ENCODE measurements around the gene CTTNBP2.

CTTNBP2 gene

GRCh38 chr7:117841611-117842010 lies 31.6 kb downstream of the CTTNBP2 start:
- Histone ChIP-seq H2AFZ (ENCODE audit: low read depth, low read length, severe bottlenecking) (no peak overlapping the region), H3K79me2 (ENCODE audit: insufficient read depth, low read length) (no peaks in the 10 kb centered on the region), H3K9me2 (replicated peaks; ENCODE audit: insufficient read depth, low read length) (no peaks in the 10 kb centered on the region), H3K4me2 (ENCODE audit: low read depth, low read length, poor library complexity, severe bottlenecking) (no peak overlapping the region), H3K27ac (ENCODE audit: low read depth, low read length) (no peak overlapping the region), H3K36me3 (ENCODE audit: low read length) (no peaks in the 10 kb centered on the region), H3K9ac (ENCODE audit: low read length) (no peak overlapping the region), H4K20me1 (ENCODE audit: low read depth, low read length) (no peaks in the 10 kb centered on the region), H3K9me3 (ENCODE audit: insufficient read depth, low read length) (no peaks in the 10 kb centered on the region), H3F3A (ENCODE audit: insufficient read depth) (no peaks in the 10 kb centered on the region), H3K4me3 (ENCODE audit: insufficient read depth, low read length, poor library complexity, severe bottlenecking) (no peak overlapping the region), H3K27me3 (ENCODE audit: low read length) (0 out of 2 replicates have a peak, but pooled peaks cover 2% of the 10 kb centered on the region)
- no peak for TF ChIP-seq CTCF (IDR thresholded peaks at IDR 0.05; ENCODE audit: insufficient read depth, low read length, poor library complexity, severe bottlenecking)
- no peak for TF ChIP-seq EZH2phosphoT487 (conservative IDR thresholded peaks at IDR 0.05; ENCODE audit: low read length)

- H3K9me2 ChIP-seq (replicated peaks; ENCODE audit: insufficient read depth, low read length), result no peaks in the 10 kb centered on the region
- TF ChIP-seq CTCF (IDR thresholded peaks at IDR 0.05; ENCODE audit: insufficient read depth, low read length, poor library complexity, severe bottlenecking) (no peak), EZH2phosphoT487 (conservative IDR thresholded peaks at IDR 0.05; ENCODE audit: low read length) (no peak)
- no peaks in the 10 kb centered on the region for H3K36me3 ChIP-seq (ENCODE audit: low read length)
- H3K27ac ChIP-seq (ENCODE audit: low read depth, low read length), result no peak overlapping the region
- H3K9me3 ChIP-seq (ENCODE audit: insufficient read depth, low read length), result no peaks in the 10 kb centered on the region
- H3K79me2 ChIP-seq (ENCODE audit: insufficient read depth, low read length), result no peaks in the 10 kb centered on the region
- H3F3A ChIP-seq (ENCODE audit: insufficient read depth), result no peaks in the 10 kb centered on the region
- H2AFZ ChIP-seq (ENCODE audit: low read depth, low read length, severe bottlenecking), result no peak overlapping the region
- no peak overlapping the region for H3K4me2 ChIP-seq (ENCODE audit: low read depth, low read length, poor library complexity, severe bottlenecking)
- H3K9ac ChIP-seq (ENCODE audit: low read length), result no peak overlapping the region
- H3K4me3 ChIP-seq (ENCODE audit: insufficient read depth, low read length, poor library complexity, severe bottlenecking), result no peak overlapping the region
- 0 out of 2 replicates have a peak, but pooled peaks cover 2% of the 10 kb centered on the region for H3K27me3 ChIP-seq (ENCODE audit: low read length)
- H4K20me1 ChIP-seq (ENCODE audit: low read depth, low read length), result no peaks in the 10 kb centered on the region
These were observed 32.2 kb downstream of the CTTNBP2 start for GRCh38 chr7:117841011-117841410.

- H3F3A ChIP-seq (ENCODE audit: insufficient read depth), result no peaks in the 10 kb centered on the region
- H4K20me1 ChIP-seq (ENCODE audit: low read depth, low read length), result no peaks in the 10 kb centered on the region
- TF ChIP-seq CTCF (IDR thresholded peaks at IDR 0.05; ENCODE audit: insufficient read depth, low read length, poor library complexity, severe bottlenecking), result no peak
- TF ChIP-seq EZH2phosphoT487 (conservative IDR thresholded peaks at IDR 0.05; ENCODE audit: low read length), result no peak
- 0 out of 2 replicates have a peak, but pooled peaks cover 2% of the 10 kb centered on the region for H3K27me3 ChIP-seq (ENCODE audit: low read length)
- H3K4me3 ChIP-seq (ENCODE audit: insufficient read depth, low read length, poor library complexity, severe bottlenecking), result no peak overlapping the region
- H3K79me2 ChIP-seq (ENCODE audit: insufficient read depth, low read length), result no peaks in the 10 kb centered on the region
- H3K36me3 ChIP-seq (ENCODE audit: low read length), result no peaks in the 10 kb centered on the region
- no peaks in the 10 kb centered on the region for H3K9me2 ChIP-seq (replicated peaks; ENCODE audit: insufficient read depth, low read length)
- H3K9ac ChIP-seq (ENCODE audit: low read length), result no peak overlapping the region
- no peak overlapping the region for H2AFZ ChIP-seq (ENCODE audit: low read depth, low read length, severe bottlenecking)
- H3K9me3 ChIP-seq (ENCODE audit: insufficient read depth, low read length), result no peaks in the 10 kb centered on the region
- H3K27ac ChIP-seq (ENCODE audit: low read depth, low read length), result no peak overlapping the region
- H3K4me2 ChIP-seq (ENCODE audit: low read depth, low read length, poor library complexity, severe bottlenecking), result no peak overlapping the region
These were observed 33.7 kb downstream of the CTTNBP2 start for GRCh38 chr7:117839507-117839906.
